K562 (cell line): Measurements from ENCODE around the gene PPP4R1. TPM values are rescaled to one million over a fixed set of nuclear protein-coding genes. Genes with fewer than 3 reads are reported as not detected.

Experiments used
- ADNP ChIP-seq: fragments of 200-800 bp; sonication (Bioruptor generic); IDR thresholded peaks from 2 replicates; pipeline ENCODE4 v1.6.1; 2016; ENCODE audit warnings: missing genetic modification characterization, missing compliant biosample characterization
- BACH1 ChIP-seq: fragments of 200-800 bp; sonication (Bioruptor generic); IDR thresholded peaks from 2 replicates; pipeline ENCODE4 v1.6.1; 2016; ENCODE audit warnings: missing genetic modification characterization, missing compliant biosample characterization
- BRD4 ChIP-seq: fragments of 200-600 bp; sonication (generic); IDR thresholded peaks from 2 replicates; pipeline ENCODE4 v1.6.1; 2017; ENCODE audit warnings: inconsistent platforms
- ELK1 ChIP-seq: sonication (generic); formaldehyde crosslinking; IDR thresholded peaks from 2 replicates; pipeline ENCODE4 v1.8.1; 2022; ENCODE audit warnings: missing genetic modification reagents
- GABPB1 ChIP-seq: sonication (generic); formaldehyde crosslinking; IDR thresholded peaks from 2 replicates; pipeline ENCODE4 v1.8.0; 2022; ENCODE audit warnings: mild to moderate bottlenecking, missing genetic modification reagents
- HMGN3 ChIP-seq: IDR thresholded peaks from 2 replicates; pipeline ENCODE4 v1.6.1; 2011; ENCODE audit warnings: borderline replicate concordance, low read depth, mild to moderate bottlenecking, mixed read lengths, low read length; ENCODE audit not compliant: insufficient read length; ENCODE audit errors: extremely low read depth
- HOMEZ ChIP-seq: fragments of 250-450 bp; sonication (Bioruptor Pico); IDR thresholded peaks from 2 replicates; pipeline ENCODE4 v1.4.0; 2020; ENCODE audit warnings: mild to moderate bottlenecking, moderate library complexity
- IRF2 ChIP-seq: sonication (generic); formaldehyde crosslinking; IDR thresholded peaks from 2 replicates; pipeline ENCODE4 v1.8.1; 2022; ENCODE audit warnings: mild to moderate bottlenecking, missing genetic modification reagents
- JUND ChIP-seq, 2 experiments: IDR thresholded peaks; 2 replicates in 1 of 2; 3 replicates in 1 of 2; pipeline ENCODE4 v1.6.1; 2011; ENCODE audit warnings: borderline replicate concordance in 2 of 2, low read depth in 2 of 2, low read length in 2 of 2, improper control_type of control experiment in 1 of 2, missing biosample characterization in 1 of 2, missing genetic modification characterization in 1 of 2, missing genetic modification reagents in 1 of 2
- KAT7 ChIP-seq: sonication (generic); formaldehyde crosslinking; IDR thresholded peaks from 2 replicates; pipeline ENCODE4 v1.8.0; 2022; ENCODE audit warnings: missing genetic modification reagents, mild to moderate bottlenecking, borderline replicate concordance
- KHSRP ChIP-seq: fragments of 450-650 bp; IDR thresholded peaks from 2 replicates; pipeline ENCODE4 v1.6.1; 2017
- KLF10 ChIP-seq: fragments of 250-450 bp; sonication (Bioruptor Pico); IDR thresholded peaks from 2 replicates; pipeline ENCODE4 v1.6.1; 2021; ENCODE audit warnings: matching md5 sums
- LEF1 ChIP-seq: fragments of 450-650 bp; IDR thresholded peaks from 2 replicates; pipeline ENCODE4 v1.6.1; 2016; ENCODE audit warnings: mild to moderate bottlenecking
- MTA3 ChIP-seq: fragments of 450-650 bp; formaldehyde crosslinking; IDR thresholded peaks from 2 replicates; pipeline ENCODE4 v1.6.1; 2017; ENCODE audit warnings: mild to moderate bottlenecking, borderline replicate concordance
- SMAD1 ChIP-seq: fragments of 150-350 bp; IDR thresholded peaks from 2 replicates; pipeline ENCODE4 v1.6.1; 2014; ENCODE audit warnings: low read length, low read depth; ENCODE audit not compliant: partially characterized antibody
- SMC3 ChIP-seq: conservative IDR thresholded peaks from 2 replicates; pipeline ENCODE4 v1.6.1; 2011; ENCODE audit warnings: low read depth, low read length, improper control_type of control experiment; ENCODE audit not compliant: insufficient read depth
- TCFL5 ChIP-seq: fragments of 250-450 bp; sonication (Bioruptor Pico); conservative IDR thresholded peaks from 2 replicates; pipeline ENCODE4 v1.6.1; 2021; ENCODE audit warnings: mild to moderate bottlenecking, moderate library complexity, matching md5 sums
- THAP12 ChIP-seq: fragments of 250-450 bp; sonication (Bioruptor Pico); IDR thresholded peaks from 2 replicates; pipeline ENCODE4 v1.9.0; 2021; ENCODE audit warnings: mild to moderate bottlenecking, inconsistent platforms
- ZBTB34 ChIP-seq: fragments of 250-450 bp; sonication (Bioruptor Pico); IDR thresholded peaks from 2 replicates; pipeline ENCODE4 v1.8.0; 2021; ENCODE audit warnings: mild to moderate bottlenecking, moderate library complexity
- ZNF282 ChIP-seq: sonication (generic); formaldehyde crosslinking; IDR thresholded peaks from 2 replicates; pipeline ENCODE4 v1.8.1; 2023; ENCODE audit warnings: missing genetic modification reagents
- ZNF695 ChIP-seq: fragments of 450-650 bp; formaldehyde crosslinking; IDR thresholded peaks from 2 replicates; pipeline ENCODE4 v1.4.0; 2020; ENCODE audit warnings: mild to moderate bottlenecking, moderate library complexity
- ZSCAN29 ChIP-seq: fragments of 450-650 bp; IDR thresholded peaks from 2 replicates; pipeline ENCODE4 v1.6.1; 2017
- polyA plus RNA-seq, 8 experiments: library from polyadenylated mRNA; depleted of rRNA in 4 of 8; stranded (reverse) in 5 of 8; unstranded in 3 of 8; fragments of >200 nt; fragmentation: Nextera tagmentation in 2 of 8; fragmentation: Illumina TruSeq in 1 of 8; extraction: Ambion mirVana in 2 of 8; extraction: Trizol in 1 of 8; gene quantifications; 2 replicates each; pipeline versions ENCODE4 v1.2.1 to v1.2.3, GENCODE V29; 2011 to 2014; ENCODE audit warnings: inconsistent platforms in 1 of 8, missing spikeins in 1 of 8
- total RNA-seq, 7 experiments: library from RNA; depleted of rRNA in 6 of 7; stranded (reverse); fragments of >200 nt in 6 of 7; fragmentation: Illumina TruSeq in 2 of 7; extraction: Trizol in 2 of 7; gene quantifications; 2 replicates each; pipeline versions ENCODE4 v1.2.1 to v1.2.3, GENCODE V29; 2011 to 2021; ENCODE audit warnings: low replicate concordance in 1 of 7

Gene PPP4R1
- total and polyA plus RNA-seq, 9 of the 15 experiments (the other 6 are each of a cell fraction or from before 2014, with no cell fraction given): 23.5 to 136 (median 84.5) TPM

- TF ChIP-seq IRF2 (CRISPR knock-in tag) (no peak; the same call in 1 of the 2 replicates), BRD4 (no peak), LEF1 (no peak), ZSCAN29 (no peak), KAT7 (CRISPR knock-in tag) (no peak), GABPB1 (CRISPR knock-in tag) (no peak), TCFL5 (CRISPR knock-in tag) (no peak), HMGN3 (peak; percentile 43), KLF10 (no peak), MTA3 (no peak; the same call in 1 of the 2 replicates), SMAD1 (peak; percentile 12), HOMEZ (CRISPR knock-in tag) (no peak), THAP12 (CRISPR knock-in tag) (peak; percentile 38; the same call in 1 of the 2 replicates), JUND (IDR thresholded peaks at IDR 0.05; ENCODE audit: borderline replicate concordance, low read depth, low read length) (no peak), JUND (tag; IDR thresholded peaks at IDR 0.05; ENCODE audit: borderline replicate concordance, low read depth, low read length) (no peak), ZBTB34 (CRISPR knock-in tag) (no peak), ADNP (tag) (no peak), BACH1 (tag) (no peak), ELK1 (CRISPR knock-in tag) (no peak), SMC3 (no peak), ZNF282 (CRISPR knock-in tag) (no peak), ZNF695 (no peak), KHSRP (no peak)
These were observed 584 bp downstream of the PPP4R1 start (continued) for GRCh38 chr18:9613550-9614400.
